Ammon's horn (tissue), 1 donor: Measurements from ENCODE around the gene TCERG1.
"Not testable (repeated sequence)": the region's sequence is repeated elsewhere in the genome, so short reads cannot be mapped to it uniquely, and the experiment has no call there.

ENCODE experiments used
- DNase-seq: peaks from one replicate; pipeline ENCODE4 v3.0.0-alpha.2; 2016; ENCODE audit warnings: low spot score

TCERG1 gene

DNA sequence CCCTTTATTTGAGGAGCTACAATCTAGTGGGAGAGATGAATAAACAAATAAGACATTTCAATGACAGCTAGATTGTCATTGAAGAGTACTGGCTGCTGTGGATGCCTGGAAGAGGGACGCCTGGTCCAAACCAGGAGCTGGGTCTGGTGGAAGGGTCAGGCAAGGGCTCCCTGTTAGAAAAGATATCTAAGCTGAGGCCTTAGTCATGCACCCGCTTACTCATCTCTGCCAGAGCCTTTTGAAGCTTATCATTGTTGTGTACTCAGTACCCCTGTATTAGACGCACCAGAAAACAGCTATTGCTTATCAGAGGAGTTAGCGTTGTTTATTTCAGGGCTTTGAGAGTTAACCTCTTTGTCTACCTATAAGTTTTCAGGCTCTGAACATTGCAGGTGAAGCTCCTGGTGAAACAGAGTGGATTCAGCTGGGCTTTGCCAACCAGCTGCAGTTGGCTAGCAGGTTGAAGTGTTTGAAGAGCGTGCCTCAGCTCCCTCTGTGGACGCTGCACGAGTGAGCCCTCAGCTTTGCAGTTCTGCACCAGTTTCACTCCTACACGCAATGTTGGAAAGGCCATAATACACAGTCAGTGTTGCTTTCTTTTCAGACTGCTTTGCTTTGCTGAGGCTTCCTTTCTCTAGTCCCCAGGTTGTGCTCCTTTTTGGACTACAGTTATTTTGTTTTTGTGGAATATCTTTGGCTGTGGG lies 74.4 kb downstream of the TCERG1 start:
- DNase-seq, result no peak

DNA sequence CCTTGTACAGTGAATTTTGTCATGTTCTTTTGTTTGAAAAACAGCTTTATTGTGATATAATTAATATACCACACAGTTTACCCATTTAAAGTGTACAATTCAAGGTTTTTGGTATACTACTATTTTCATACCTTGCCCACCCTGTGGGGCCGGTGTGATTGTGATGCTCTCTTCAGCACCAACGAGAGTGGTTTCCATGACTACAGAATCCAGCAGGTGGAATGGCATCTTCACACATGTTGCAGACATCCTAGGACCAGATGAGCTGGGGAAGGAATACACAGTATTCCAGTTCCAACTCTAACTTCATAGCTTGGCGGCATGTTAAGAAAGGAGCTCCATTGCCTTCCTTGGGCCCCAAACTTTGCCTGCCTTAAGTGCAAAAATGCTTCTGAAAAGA lies 76.6 kb downstream of the TCERG1 start:
- no peak for DNase-seq

GRCh38 chr5:146527785-146528184 lies 80.7 kb downstream of the TCERG1 start:
- DNase-seq, result no peak

DNA sequence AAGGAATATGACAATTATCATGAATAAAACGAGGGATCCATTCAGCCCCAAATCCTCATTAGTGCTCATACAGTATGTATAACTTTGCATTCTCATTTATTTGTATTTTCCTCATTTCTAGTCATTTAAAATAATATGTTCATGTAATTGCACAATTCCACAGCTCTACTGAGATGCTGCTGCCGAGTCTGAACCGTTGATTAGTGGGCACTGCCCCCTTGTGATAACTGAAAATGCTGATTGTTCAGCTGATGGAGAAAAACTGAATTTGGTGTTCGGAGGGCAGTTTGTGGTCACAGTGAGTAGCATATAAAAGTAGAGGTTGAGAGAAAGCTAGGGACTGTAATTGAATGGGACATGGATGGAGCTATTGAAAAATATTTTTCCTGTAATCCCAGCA lies 81.1 kb downstream of the TCERG1 start:
- DNase-seq, result peak; percentile 46

DNA sequence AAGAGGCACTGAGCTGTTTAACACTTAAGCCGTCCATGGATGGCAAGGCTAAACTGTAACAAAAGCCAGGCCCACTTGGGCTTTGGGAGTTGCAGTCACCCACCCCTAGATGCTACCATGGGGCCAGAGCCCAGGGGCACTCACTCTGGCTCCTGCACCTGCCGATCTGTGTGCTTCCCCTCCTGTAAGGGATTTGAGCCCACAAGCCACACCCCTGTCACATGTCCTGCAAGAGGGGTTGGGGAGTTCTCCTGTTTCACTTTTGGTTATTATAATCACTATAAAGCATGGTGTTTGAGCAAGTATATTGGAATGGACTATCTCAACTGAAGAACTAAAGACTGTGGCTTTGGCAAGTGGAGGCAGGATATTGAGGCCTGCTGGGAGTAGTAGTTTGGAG lies 82.9 kb downstream of the TCERG1 start:
- no peak for DNase-seq

GRCh38 chr5:146533260-146533857 lies 86.2 kb downstream of the TCERG1 start:
- peak; percentile 85 for DNase-seq

GRCh38 chr5:146533882-146534281 lies 86.7 kb downstream of the TCERG1 start:
- DNase-seq, result no peak

- DNase-seq, result no peak
These were observed 91.3 kb downstream of the TCERG1 start for GRCh38 chr5:146538432-146538831.

- DNase-seq, result no peak
These were observed 92.8 kb downstream of the TCERG1 start for GRCh38 chr5:146539973-146540372.

DNA sequence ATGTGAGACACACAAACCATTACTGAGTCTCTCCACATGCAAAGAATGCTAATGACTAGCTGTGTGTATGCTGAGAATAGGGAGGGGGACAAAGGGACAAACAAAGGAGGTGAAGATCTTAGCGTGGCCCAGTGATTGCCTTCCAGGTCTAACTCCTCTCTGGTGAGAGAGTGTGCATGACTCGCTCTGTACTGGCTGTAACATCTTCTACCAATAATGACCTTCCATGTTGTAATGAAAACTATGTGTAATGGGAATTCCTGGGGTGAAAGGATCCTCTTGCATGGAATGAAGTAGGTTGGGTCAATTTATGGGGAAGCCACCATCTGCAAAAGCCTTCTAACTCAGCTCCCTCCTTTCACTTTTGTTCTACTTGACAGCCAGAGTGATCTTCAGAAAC lies 93.3 kb downstream of the TCERG1 start:
- DNase-seq, result no peak

DNA sequence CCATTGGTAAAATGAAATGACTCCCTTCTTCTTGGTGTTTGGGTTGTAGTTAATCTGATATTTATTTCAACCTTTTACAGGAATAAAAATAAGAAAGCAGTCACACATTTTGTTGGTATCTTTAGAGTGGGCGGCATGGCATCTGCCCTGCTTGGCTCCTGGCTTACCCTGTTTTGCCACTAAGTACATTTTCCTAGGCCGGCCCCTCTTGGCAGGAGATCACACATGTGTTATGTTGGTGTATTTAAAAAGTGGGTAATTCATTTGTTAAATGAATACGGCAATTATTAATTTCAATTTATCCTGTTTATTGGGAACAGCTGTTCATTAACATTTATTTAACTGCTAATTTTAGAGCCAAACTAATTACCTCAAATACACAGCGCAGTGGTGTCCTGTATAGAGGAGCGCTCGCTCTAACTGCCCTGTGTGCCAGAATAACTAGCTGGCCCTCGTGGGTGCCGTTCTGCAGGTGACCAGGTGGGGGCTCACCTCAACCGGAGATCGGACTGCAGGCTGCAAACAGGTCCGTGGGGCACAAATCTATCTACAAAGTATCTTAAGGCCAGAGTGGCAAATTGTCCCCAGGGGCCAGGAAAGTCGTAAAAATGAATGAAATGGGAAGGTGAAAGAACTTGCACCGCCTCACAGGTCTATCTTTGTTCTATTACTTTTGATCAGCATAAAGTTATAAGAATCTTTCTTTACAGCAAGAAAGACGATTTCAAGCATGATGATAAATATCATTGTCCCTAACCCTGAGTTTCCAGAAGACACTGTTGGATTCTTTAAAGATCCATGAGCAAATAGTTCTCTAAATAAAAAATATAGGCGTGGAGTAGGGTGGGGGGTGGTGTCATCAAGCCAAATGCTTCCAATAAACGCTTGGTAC lies 95.1 kb downstream of the TCERG1 start:
- peak; percentile 84 for DNase-seq

GRCh38 chr5:146544232-146544631 lies 97.1 kb downstream of the TCERG1 start:
- no peak for DNase-seq

- no peak for DNase-seq
These were observed 101.8 kb downstream of the TCERG1 start for GRCh38 chr5:146548781-146549449.

DNA sequence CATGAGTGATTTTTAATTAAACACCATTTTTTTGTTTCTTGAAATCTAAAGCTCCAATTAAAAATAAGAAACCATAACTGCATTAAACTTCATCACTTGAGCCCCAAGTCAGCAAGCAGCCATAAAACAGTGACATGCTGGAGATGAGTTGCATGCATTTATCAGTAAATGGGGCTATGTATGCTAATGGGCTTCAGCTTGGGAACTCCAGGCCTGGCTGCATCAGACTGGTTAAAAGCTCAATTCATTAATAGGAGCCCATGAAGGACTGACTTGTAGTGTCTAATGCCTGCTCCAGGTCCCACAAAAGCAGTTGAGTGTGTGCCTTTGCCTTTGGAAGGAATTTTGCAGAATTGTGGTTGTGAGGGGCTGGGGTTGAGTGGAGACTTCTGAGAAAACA lies 102.5 kb downstream of the TCERG1 start:
- DNase-seq, result no peak

DNA sequence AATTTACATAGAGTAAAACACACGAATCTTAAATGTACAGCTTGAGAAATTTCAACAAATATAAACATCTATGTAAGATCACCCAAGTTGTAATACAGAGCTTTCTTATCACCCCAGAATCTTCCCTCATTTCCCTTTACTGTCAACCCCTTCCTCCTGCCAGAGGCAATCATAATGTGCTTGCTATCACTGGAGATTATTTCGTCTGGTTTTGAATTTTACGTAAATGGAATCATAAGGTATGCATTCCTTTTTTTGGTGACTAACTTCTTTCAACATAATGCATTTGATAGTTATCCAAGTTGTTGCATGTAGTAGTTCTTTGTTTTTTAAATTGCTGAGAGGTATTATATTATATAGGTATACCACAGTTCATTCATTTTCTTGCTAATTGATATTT lies 106.3 kb downstream of the TCERG1 start:
- no peak for DNase-seq

- not testable (repeated sequence) for DNase-seq
These were observed 109.8 kb downstream of the TCERG1 start for GRCh38 chr5:146556884-146557283.

DNA sequence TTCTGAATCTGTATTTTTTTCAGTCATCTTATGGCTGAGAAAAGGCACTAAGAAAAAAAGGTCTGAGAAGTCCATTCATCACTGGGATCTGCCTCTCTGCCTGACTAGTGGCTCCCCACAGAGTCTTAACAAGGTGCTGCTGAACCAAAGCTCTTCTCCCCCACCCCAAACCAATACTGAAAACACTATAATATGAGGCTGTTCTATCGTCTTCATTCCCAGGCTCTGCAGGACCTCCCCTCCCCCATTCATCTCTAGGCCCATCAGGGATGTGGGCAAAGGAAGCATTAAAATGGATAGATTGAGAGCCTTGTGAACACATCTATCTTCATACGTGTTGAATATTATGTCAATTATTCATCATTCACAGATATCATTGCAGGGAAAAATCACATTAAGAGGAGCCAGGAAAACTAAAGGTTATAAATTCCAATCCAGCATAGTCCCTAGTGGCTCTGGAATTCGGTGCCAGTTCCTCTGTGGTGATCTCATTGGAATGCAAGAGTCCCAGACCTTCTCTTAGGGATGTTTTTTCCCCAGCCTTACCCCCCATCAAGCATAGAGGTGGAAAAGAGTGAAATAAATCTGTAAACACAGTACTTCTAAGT lies 113.2 kb downstream of the TCERG1 start:
- no peak for DNase-seq
